ENCODE results near the gene HBD. TPM values are rescaled to one million over a fixed set of nuclear protein-coding genes. Genes with fewer than 3 reads are reported as not detected.

The HBD gene
- total and polyA plus RNA-seq, 9 of the 15 experiments (the other 6 are each of a cell fraction or from before 2014, with no cell fraction given), result 11.8 to 169 (median 36.0) TPM

DNA sequence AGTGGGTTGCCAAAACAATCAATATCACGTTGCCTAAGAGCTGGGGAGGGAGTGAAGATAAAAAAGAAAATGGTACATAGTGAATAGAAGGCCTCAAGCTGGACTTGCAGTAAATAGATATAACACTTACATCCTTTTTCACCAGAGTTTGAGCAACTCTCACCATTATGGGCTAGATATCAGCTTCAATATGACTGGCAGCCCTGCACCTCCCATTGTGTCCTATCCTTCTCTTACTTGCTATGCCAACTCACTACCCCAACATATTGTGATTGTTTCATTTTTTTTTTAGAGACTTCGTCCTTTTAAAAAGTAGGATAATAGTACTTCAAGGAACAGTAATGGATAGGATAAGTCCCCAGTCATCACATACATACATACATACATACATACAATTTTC is 7.9 kb upstream of the HBD start (continued):
- TF ChIP-seq CEBPB (tag; IDR thresholded peaks at IDR 0.05), result peak; percentile 35; the same call in 1 of the 2 replicates

DNA sequence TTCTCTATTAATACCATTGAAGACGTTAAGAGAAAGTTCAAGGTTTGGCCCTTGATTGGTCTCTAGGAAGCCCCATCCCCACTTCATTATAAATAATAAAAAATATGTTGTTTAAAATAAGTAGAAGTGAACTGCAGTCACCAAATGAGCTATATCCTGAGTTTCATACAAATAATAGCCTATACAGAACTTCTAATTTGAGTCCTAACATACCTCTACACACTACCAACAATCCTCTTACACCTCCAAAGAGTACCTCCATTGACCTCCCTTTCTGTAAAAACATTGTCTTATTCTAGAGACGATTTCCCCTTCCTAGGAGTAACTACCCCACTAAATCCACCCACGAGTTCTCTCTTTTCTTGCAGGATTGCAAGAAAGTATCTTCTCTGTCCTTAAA is 7.2 kb upstream of the HBD start:
- Histone ChIP-seq H3K4me1 (replicated peaks in 1 of 2; ENCODE audit: control insufficient read depth in 2 of 2, insufficient read depth in 2 of 2, low read length in 2 of 2) (peaks cover 8 to 36% of the 10 kb centered on the region in 2 experiments), H3K4me3 (peak overlapping the region; percentile 26), H3K79me2 (ENCODE audit: control insufficient read depth, insufficient read depth, low read length) (peaks cover 68% of the 10 kb centered on the region), H3K36me3 (ENCODE audit: control insufficient read depth, insufficient read depth, low read length) (peaks cover 23% of the 10 kb centered on the region), H3K9me1 (ENCODE audit: control insufficient read depth, insufficient read depth, low read length) (no peaks in the 10 kb centered on the region), H2AFZ (ENCODE audit: low read depth, low read length) (no peak overlapping the region), H3K27ac (ENCODE audit: extremely low read depth, low read depth, low read length) (peak overlapping the region; percentile 80; the same call in 2 of the 3 replicates), H3K4me2 (ENCODE audit: insufficient read depth, low read length) (peak overlapping the region; percentile 88), H3K27me3 (ENCODE audit: control insufficient read depth in 2 of 2, insufficient read depth in 2 of 2, low read length in 2 of 2) (no peaks in the 10 kb centered on the region), H3K9me3 (replicated peaks; ENCODE audit: control insufficient read depth, insufficient read depth, low read depth, low read length) (no peaks in the 10 kb centered on the region), H3K9ac (ENCODE audit: insufficient read depth in 1 of 2, low read depth in 2 of 2, low read length in 2 of 2) (peak overlapping the region in 1 of 2 experiments; percentile 70; a peak in 2 of 4 replicates), H4K20me1 (replicated peaks; ENCODE audit: control insufficient read depth, insufficient read depth, low read length) (0 out of 2 replicates have a peak, but pooled peaks cover 5% of the 10 kb centered on the region)
- POLR2A ChIA-PET, result interaction anchor here (1.4 to 1.6 kb wide), 4 partner anchors 9 to 48 kb away, joined by 5 to 7 read pairs (median 6); partner anchors contain the start of gene HBG1
- in situ Hi-C loops (cut with MboI), result loop anchor here (5.0 kb wide), 1 partner anchor 46 kb away; no protein-coding TSS in a partner anchor
- no TSS peak for BruUV-seq (replicated peaks)
- FAIRE-seq (no peak), ATAC-seq (no peak), DNase-seq (ENCODE audit: extremely low read depth in 1 of 4, low spot score in 3 of 4) (no peak)
- CTCF ChIA-PET (ENCODE audit: low intra/inter-chr PET ratio), result no interaction called here
- intact Hi-C loops (cut with micrococcal nuclease), result no loop called here
- 30% methylated on average over 3 of the region's 3 CpGs for WGBS (ENCODE audit: insufficient coverage, low coverage, missing lambda C conversion rate)
- no peak for TF ChIP-seq GATA2 (CRISPR knock-in tag; IDR thresholded peaks at IDR 0.05)
- TF ChIP-seq ZNF23 (CRISPR knock-in tag; IDR thresholded peaks at IDR 0.05), result no peak
- TF ChIP-seq, protein P1, sequence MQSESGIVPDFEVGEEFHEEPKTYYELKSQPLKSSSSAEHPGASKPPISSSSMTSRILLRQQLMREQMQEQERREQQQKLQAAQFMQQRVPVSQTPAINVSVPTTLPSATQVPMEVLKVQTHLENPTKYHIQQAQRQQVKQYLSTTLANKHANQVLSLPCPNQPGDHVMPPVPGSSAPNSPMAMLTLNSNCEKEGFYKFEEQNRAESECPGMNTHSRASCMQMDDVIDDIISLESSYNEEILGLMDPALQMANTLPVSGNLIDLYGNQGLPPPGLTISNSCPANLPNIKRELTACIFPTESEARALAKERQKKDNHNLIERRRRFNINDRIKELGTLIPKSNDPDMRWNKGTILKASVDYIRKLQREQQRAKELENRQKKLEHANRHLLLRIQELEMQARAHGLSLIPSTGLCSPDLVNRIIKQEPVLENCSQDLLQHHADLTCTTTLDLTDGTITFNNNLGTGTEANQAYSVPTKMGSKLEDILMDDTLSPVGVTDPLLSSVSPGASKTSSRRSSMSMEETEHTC (IDR thresholded peaks at IDR 0.05), result no peak
- TF ChIP-seq GABPA (tag; conservative IDR thresholded peaks at IDR 0.05; ENCODE audit: low read depth), result no peak
- no peak for TF ChIP-seq SAFB (IDR thresholded peaks at IDR 0.05; ENCODE audit: borderline replicate concordance, low read depth, low read length)
- TF ChIP-seq CGGBP1 (CRISPR knock-in tag; IDR thresholded peaks at IDR 0.05), result peak; percentile 42; the same call in 1 of the 2 replicates
- no peak for TF ChIP-seq FOSL1 (tag; conservative IDR thresholded peaks at IDR 0.05)
- no peak for TF ChIP-seq ETS2 (tag; IDR thresholded peaks at IDR 0.05; ENCODE audit: borderline replicate concordance, poor library complexity, severe bottlenecking)
- 0 out of 2 replicates have a peak, but pooled peaks have one; percentile 35 for TF ChIP-seq SUPT5H (IDR thresholded peaks at IDR 0.05)
- no peak for TF ChIP-seq ZNF436 (CRISPR knock-in tag; IDR thresholded peaks at IDR 0.05)
- peak; percentile 3; the same call in 1 of the 2 replicates for TF ChIP-seq POLR2G (IDR thresholded peaks at IDR 0.05; ENCODE audit: low read depth, low read length)
- TF ChIP-seq, protein P2, sequence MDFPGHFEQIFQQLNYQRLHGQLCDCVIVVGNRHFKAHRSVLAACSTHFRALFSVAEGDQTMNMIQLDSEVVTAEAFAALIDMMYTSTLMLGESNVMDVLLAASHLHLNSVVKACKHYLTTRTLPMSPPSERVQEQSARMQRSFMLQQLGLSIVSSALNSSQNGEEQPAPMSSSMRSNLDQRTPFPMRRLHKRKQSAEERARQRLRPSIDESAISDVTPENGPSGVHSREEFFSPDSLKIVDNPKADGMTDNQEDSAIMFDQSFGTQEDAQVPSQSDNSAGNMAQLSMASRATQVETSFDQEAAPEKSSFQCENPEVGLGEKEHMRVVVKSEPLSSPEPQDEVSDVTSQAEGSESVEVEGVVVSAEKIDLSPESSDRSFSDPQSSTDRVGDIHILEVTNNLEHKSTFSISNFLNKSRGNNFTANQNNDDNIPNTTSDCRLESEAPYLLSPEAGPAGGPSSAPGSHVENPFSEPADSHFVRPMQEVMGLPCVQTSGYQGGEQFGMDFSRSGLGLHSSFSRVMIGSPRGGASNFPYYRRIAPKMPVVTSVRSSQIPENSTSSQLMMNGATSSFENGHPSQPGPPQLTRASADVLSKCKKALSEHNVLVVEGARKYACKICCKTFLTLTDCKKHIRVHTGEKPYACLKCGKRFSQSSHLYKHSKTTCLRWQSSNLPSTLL (IDR thresholded peaks at IDR 0.05), result no peak
- TF ChIP-seq CHCHD3 (CRISPR knock-in tag; IDR thresholded peaks at IDR 0.05), result peak; percentile 49; the same call in 1 of the 2 replicates
- no peak for TF ChIP-seq ZNF140 (CRISPR knock-in tag; IDR thresholded peaks at IDR 0.05)
- TF ChIP-seq FOXP1 (CRISPR knock-in tag; IDR thresholded peaks at IDR 0.05), result no peak
- no peak for TF ChIP-seq RFX1 (IDR thresholded peaks at IDR 0.05)
- TF ChIP-seq FOXK1 (CRISPR knock-in tag; IDR thresholded peaks at IDR 0.05; ENCODE audit: borderline replicate concordance), result no peak
- TF ChIP-seq HNRNPLL (IDR thresholded peaks at IDR 0.05; ENCODE audit: low read depth, low read length, poor library complexity, severe bottlenecking), result no peak
- 0 out of 2 replicates have a peak, but pooled peaks have one; percentile 2 for TF ChIP-seq POLR2A (conservative IDR thresholded peaks at IDR 0.05)

All from K562 (cell line).